HG02763 (cell line): ENCODE data around the gene KLK6.

ENCODE experiments used
- ATAC-seq: cut with Tn5 transposase; IDR thresholded peaks from one replicate; pipeline ENCODE4 v1.9.1; 2021; ENCODE audit warnings: mild to moderate bottlenecking, moderate library complexity; ENCODE audit not compliant: unreplicated experiment

KLK6 gene

DNA sequence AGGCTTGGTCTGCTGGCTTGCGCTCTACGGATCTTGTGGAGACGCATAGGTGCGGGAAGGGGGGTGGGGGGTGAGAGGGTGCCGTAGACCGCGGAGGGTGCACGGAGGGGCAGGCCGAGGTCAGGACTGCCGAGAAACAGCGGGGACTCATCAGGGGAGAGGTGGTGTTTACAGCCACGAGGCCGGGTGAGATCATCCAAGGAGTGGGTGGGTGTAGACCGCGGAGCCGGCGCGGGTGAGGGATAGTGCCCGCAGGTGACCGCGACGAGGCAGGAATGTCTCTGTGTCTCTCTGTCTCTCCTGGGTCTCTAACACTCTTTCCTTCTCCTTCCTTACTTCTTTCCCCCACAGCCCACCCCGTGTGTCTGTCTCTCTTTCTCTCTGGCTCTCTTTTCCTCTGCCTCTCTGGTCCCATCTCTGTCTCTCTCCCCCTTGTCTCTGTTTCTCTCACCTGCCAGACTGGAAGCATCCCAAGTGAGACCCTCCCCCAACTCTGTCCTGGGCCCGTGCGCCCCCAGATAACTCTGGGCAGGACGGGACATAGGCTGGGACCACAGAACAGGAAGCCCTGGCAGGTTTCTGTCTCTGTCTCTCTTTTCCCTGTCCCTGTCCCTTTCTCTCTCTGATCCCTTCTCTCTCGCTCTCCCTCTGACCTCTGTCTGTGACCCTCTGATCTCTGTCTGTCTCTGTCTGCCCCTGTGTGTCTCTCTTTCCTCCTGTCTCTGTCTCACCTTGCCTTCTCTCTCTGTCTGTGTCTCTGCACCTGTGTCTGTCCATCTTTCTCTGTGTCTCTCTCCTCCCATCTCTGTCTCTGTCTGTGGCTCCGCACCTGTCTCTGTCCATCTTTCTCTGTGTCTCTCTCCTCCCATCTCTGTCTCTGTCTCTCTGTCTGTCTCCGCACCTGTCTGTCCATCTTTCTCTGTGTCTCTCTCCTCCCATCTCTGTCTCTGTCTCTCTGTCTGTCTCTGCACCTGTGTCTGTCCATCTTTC lies 56.4 kb downstream of the KLK6 start:
- ATAC-seq, result no peak

DNA sequence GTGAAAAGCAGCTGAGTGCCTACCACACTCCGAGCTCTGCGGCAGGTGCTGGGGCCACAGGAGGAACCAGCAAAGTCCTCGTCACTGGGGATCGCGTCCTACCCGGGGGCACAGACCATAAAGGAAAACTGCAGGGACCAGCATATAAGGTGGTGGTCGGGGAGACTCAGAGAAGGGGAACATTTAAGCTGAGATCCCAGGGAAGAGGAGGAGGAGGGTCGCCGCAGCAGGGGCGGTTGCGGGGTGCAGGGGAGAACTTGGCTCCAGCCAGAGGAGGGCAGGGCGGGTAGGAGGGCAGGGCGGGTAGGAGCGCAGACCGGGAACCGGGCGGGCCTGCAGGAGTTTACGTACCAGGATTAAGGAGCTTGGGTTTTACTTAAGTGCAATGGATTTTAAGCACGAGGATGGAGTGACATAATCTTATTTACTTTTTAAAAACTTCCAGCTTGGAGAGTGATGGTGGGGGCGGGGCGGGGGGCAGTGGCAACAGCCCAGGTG lies 57.2 kb downstream of the KLK6 start:
- no peak for ATAC-seq

DNA sequence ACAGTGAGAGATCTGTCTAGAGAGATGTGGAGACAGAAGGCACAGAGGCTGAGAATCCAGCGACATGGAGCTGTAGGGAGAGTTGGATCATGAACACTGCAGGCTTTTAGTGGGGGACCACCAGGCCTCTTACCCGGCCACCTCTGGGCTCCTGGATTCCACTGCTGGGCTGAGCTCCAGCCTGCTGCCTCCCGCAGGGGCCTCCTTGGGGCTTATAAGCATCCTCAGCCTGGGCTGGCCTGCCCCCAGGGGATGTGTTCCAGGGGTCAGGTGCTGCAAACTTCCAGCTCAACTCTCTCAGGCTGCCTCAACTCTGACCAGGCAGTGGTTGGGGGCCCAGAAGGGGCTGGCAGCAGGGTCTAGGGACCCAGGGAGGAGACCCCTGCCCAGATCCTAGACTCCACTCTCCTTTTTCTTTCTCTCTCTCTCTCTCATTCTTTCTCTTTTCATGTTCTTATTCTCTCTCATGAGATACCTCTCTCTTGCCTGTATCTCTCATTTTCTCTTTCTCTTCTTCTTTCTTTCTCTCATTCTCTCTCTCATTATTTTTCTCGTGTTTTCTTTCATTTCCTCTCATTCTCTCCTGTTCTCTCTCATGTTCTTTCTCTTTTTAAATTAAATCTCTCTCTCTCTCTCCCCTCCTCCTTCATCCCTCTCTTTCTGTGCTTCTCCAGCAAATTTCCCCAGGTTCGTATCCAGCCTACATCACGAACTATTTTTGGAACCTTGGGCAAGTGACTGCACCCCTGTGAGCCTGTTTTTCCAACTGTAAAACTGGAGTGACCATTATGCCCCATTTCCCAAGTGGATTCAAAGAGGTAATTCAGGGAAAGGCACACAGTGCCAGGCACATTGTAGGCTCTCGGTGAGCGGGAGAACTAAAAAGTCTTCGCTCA lies 57.9 kb downstream of the KLK6 start, which contains the start of gene KLK4:
Gene KLK4 (minus strand): TSS at position 190 of the 896 bp plus-strand sequence. CDS start 657 bp downstream, outside the sequence.
- no peak for ATAC-seq

DNA sequence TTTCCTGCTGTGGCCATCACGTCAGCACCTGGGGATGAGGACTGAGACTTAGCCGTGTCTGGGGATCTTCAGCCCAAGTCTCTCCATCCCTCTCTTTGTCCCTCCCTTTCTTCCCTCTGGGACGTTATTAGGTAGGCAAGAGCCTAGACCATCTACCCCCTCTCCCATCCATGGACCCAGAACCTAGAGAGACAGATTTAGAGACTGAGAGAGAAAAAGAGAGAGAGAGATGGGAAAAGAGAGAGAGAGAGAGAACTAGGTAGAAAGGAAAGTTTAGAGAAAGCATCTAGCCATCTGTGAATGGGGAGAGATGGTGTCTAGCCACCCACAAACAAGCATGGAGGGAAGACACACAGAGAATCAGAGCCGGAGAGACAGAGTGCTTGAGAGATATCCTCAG lies 58.7 kb downstream of the KLK6 start:
- ATAC-seq, result no peak

DNA sequence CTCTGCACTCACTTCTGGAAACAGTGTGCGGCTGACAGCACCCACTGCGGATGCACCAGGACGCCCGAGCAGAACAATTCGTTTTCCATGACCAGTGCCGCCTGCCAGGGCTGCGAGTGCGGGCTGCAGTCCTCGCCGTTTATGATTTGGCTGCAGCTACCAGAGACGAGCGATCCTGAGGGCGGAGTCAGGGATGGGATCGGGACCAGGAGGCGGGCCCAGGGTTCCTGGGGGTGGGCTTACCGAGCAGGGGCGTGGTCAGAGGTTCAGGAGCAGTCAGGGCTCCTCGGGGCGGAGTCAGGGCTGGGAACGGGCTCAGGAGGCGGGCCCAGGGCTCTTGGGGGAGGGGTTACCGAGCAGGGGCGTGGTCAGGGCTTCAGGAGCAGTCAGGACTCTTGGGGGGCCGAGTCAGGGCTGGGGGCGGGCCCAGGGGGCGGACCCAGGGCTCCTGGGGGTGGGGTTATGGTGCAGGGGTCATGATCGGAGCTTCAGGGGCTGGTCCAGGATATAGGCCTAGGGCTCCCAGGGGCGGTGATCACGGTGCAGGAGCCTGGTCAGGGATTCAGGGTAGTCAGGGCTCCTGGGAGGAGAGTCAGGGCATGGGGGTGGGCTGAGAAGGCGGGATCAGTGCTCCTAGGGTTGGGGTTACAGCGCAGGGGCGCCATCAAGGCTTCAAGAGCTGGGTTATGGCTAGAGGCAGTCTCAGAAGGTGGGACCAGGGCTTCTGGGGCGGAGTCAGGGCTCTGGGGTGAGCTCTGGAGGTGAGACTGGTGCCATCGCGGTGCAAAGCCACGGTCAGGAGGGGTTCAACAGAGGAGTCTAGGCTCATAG lies 59.9 kb downstream of the KLK6 start:
- ATAC-seq, result no peak
